Chondrocyte (in vitro differentiated cells): ENCODE data around the gene TMEM222. TPM values are rescaled to one million over a fixed set of nuclear protein-coding genes. Genes with fewer than 3 reads are reported as not detected.

Experiments
- DNase-seq: peaks from one replicate; pipeline ENCODE4 v3.0.0; 2021; ENCODE audit warnings: mixed read lengths, low spot score
- H3K27ac Mint-ChIP-seq: one replicate; pipeline ENCODE4 v1.8.0; 2021; ENCODE audit warnings: mild to moderate bottlenecking, moderate library complexity, mixed read lengths; ENCODE audit not compliant: unreplicated experiment
- H3K27me3 Mint-ChIP-seq: 2 replicates; pipeline ENCODE4 v1.8.0; 2021; ENCODE audit warnings: low read depth, mixed read lengths
- H3K36me3 Mint-ChIP-seq: 2 replicates; pipeline ENCODE4 v1.8.0; 2021; ENCODE audit warnings: low read depth, mixed read lengths
- H3K4me1 Mint-ChIP-seq: 2 replicates; pipeline ENCODE4 v1.8.0; 2021; ENCODE audit warnings: low read depth, mild to moderate bottlenecking, mixed read lengths
- H3K4me3 Mint-ChIP-seq: one replicate; pipeline ENCODE4 v1.8.0; 2021; ENCODE audit warnings: mild to moderate bottlenecking, moderate library complexity, mixed read lengths; ENCODE audit not compliant: unreplicated experiment
- H3K9me3 Mint-ChIP-seq: 2 replicates; pipeline ENCODE4 v1.8.0; 2021; ENCODE audit warnings: low read depth, mixed read lengths
- total RNA-seq: library from RNA; stranded (reverse); gene quantifications from 3 replicates; pipeline ENCODE4 v1.2.1, GENCODE V29; 2021
- TF ChIP-seq, protein P1 (sequence below): fragments of 200-600 bp; sonication (generic); IDR thresholded peaks from 2 replicates; pipeline ENCODE4 v1.5.0; 2021; ENCODE audit warnings: antibody characterized with exemption, mild to moderate bottlenecking, moderate library complexity

The TMEM222 gene
- total RNA-seq, 1 donor from 2014 or later = 34.6 TPM

- no peak for DNase-seq
- TF ChIP-seq, protein P1, sequence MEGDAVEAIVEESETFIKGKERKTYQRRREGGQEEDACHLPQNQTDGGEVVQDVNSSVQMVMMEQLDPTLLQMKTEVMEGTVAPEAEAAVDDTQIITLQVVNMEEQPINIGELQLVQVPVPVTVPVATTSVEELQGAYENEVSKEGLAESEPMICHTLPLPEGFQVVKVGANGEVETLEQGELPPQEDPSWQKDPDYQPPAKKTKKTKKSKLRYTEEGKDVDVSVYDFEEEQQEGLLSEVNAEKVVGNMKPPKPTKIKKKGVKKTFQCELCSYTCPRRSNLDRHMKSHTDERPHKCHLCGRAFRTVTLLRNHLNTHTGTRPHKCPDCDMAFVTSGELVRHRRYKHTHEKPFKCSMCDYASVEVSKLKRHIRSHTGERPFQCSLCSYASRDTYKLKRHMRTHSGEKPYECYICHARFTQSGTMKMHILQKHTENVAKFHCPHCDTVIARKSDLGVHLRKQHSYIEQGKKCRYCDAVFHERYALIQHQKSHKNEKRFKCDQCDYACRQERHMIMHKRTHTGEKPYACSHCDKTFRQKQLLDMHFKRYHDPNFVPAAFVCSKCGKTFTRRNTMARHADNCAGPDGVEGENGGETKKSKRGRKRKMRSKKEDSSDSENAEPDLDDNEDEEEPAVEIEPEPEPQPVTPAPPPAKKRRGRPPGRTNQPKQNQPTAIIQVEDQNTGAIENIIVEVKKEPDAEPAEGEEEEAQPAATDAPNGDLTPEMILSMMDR = no peak
- no peak overlapping the region for H3K4me3 Mint-ChIP-seq
- H3K27me3 Mint-ChIP-seq = no peaks in the 10 kb centered on the region
- H3K36me3 Mint-ChIP-seq = no peaks in the 10 kb centered on the region
- H3K27ac Mint-ChIP-seq = no peak overlapping the region
- H3K4me1 Mint-ChIP-seq = peaks cover 29% of the 10 kb centered on the region
- no peaks in the 10 kb centered on the region for H3K9me3 Mint-ChIP-seq
Measured at GRCh38 chr1:27342391-27342777, 20.4 kb downstream of the TMEM222 start.

- H3K9me3 Mint-ChIP-seq = no peaks in the 10 kb centered on the region
- no peaks in the 10 kb centered on the region for H3K27me3 Mint-ChIP-seq
- H3K27ac Mint-ChIP-seq = no peak overlapping the region
- no peak for DNase-seq
- H3K36me3 Mint-ChIP-seq = no peaks in the 10 kb centered on the region
- no peak overlapping the region for H3K4me3 Mint-ChIP-seq
- TF ChIP-seq, protein P1 = no peak
- H3K4me1 Mint-ChIP-seq = peaks cover 29% of the 10 kb centered on the region
Measured at GRCh38 chr1:27342778-27343638, 21.0 kb downstream of the TMEM222 start.

- H3K4me3 Mint-ChIP-seq = no peak overlapping the region
- TF ChIP-seq, protein P1 = no peak
- no peak overlapping the region for H3K27ac Mint-ChIP-seq
- H3K4me1 Mint-ChIP-seq = peaks cover 29% of the 10 kb centered on the region
- no peaks in the 10 kb centered on the region for H3K9me3 Mint-ChIP-seq
- no peaks in the 10 kb centered on the region for H3K36me3 Mint-ChIP-seq
- DNase-seq = no peak
- no peaks in the 10 kb centered on the region for H3K27me3 Mint-ChIP-seq
Measured at GRCh38 chr1:27343639-27344025, 21.7 kb downstream of the TMEM222 start.

GRCh38 chr1:27345272-27345671 lies 23.3 kb downstream of the TMEM222 start:
- TF ChIP-seq, protein P1 = no peak
- no peaks in the 10 kb centered on the region for H3K27me3 Mint-ChIP-seq
- DNase-seq = no peak
- no peaks in the 10 kb centered on the region for H3K36me3 Mint-ChIP-seq
- H3K9me3 Mint-ChIP-seq = no peaks in the 10 kb centered on the region
- no peak overlapping the region for H3K27ac Mint-ChIP-seq
- no peak overlapping the region for H3K4me3 Mint-ChIP-seq
- H3K4me1 Mint-ChIP-seq = peaks cover 20% of the 10 kb centered on the region

DNA sequence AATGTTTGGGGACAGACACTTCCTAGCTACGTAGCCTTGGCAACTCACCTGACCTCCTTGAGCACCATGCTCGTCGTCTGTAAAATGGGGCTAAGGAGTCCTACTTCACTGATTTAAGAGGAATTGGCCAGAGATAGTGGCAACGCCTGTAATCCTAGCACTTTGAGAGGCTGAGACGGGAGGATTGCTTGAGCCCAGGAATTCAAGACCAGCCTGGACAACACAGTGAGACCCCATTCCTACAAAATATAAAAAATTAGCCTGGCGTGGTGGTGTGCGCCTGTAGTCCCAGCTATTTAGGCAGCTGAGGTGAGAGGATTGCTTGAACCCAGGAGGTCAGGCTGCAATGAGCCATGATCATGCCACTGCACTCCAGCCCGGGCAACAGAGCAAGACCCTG lies 24.4 kb downstream of the TMEM222 start:
- peaks cover 14% of the 10 kb centered on the region for H3K4me1 Mint-ChIP-seq
- no peak overlapping the region for H3K27ac Mint-ChIP-seq
- H3K9me3 Mint-ChIP-seq = no peaks in the 10 kb centered on the region

More for the DNA sequence above, 24.4 kb downstream of the TMEM222 start:
- H3K4me3 Mint-ChIP-seq = no peak overlapping the region
- no peak for DNase-seq
- H3K36me3 Mint-ChIP-seq = no peaks in the 10 kb centered on the region
- no peaks in the 10 kb centered on the region for H3K27me3 Mint-ChIP-seq
- TF ChIP-seq, protein P1 = no peak
